Lower lobe of right lung (tissue), 2 donors: ENCODE results near the gene ECEL1. TPM values are rescaled to one million over a fixed set of nuclear protein-coding genes. Genes with fewer than 3 reads are reported as not detected.
"Not testable (repeated sequence)": the region's sequence is repeated elsewhere in the genome, so short reads cannot be mapped to it uniquely, and the experiment has no call there.

Experiments used
- ATAC-seq, 2 donors: fragments of 200-7000 bp; cut with Tn5 transposase; one replicate each; pipeline ENCODE4 v1.9.1; 2020 to 2022; ENCODE audit warnings: mild to moderate bottlenecking in 2 of 2, moderate library complexity in 2 of 2
- DNase-seq: peaks from one replicate; pipeline ENCODE4 v3.0.0-alpha.2; 2020
- H3K27ac ChIP-seq: fragments of 200-600 bp; one replicate; pipeline ENCODE4 v1.8.0; 2022
- H3K27me3 ChIP-seq: fragments of 200-600 bp; one replicate; pipeline ENCODE4 v1.8.0; 2022; ENCODE audit warnings: low read depth
- H3K36me3 ChIP-seq: fragments of 200-600 bp; one replicate; pipeline ENCODE4 v1.8.0; 2022; ENCODE audit warnings: mild to moderate bottlenecking
- H3K4me1 ChIP-seq: fragments of 200-600 bp; one replicate; pipeline ENCODE4 v1.8.0; 2022
- H3K4me3 ChIP-seq: fragments of 200-600 bp; one replicate; pipeline ENCODE4 v1.8.0; 2022; ENCODE audit warnings: mild to moderate bottlenecking
- H3K9me3 ChIP-seq: fragments of 200-600 bp; one replicate; pipeline ENCODE4 v1.8.0; 2022
- intact Hi-C: fragments of 100-400 bp; cut with DNase I; formaldehyde crosslinking; loops from one replicate; pipeline ENCODE4 v1.11.0; 2022
- total RNA-seq: library from RNA; stranded (reverse); fragmentation: NEBNext Ultra II Directional; extraction: Animal tissue kit (Norgen Biotek cat#: 25700); gene quantifications from one replicate; pipeline ENCODE4 v1.2.1, GENCODE V29; 2021
- TF ChIP-seq, protein P1 (sequence below): fragments of 200-600 bp; IDR thresholded peaks from one replicate; pipeline ENCODE4 v1.8.0; 2022; ENCODE audit warnings: antibody characterized with exemption, mild to moderate bottlenecking
- donor health status: DM: no; HTN: yes; CAD: no; lungs with severe emphysema.

Gene ECEL1
- total RNA-seq, 1 donor from 2014 or later, result 1.0 TPM

DNA sequence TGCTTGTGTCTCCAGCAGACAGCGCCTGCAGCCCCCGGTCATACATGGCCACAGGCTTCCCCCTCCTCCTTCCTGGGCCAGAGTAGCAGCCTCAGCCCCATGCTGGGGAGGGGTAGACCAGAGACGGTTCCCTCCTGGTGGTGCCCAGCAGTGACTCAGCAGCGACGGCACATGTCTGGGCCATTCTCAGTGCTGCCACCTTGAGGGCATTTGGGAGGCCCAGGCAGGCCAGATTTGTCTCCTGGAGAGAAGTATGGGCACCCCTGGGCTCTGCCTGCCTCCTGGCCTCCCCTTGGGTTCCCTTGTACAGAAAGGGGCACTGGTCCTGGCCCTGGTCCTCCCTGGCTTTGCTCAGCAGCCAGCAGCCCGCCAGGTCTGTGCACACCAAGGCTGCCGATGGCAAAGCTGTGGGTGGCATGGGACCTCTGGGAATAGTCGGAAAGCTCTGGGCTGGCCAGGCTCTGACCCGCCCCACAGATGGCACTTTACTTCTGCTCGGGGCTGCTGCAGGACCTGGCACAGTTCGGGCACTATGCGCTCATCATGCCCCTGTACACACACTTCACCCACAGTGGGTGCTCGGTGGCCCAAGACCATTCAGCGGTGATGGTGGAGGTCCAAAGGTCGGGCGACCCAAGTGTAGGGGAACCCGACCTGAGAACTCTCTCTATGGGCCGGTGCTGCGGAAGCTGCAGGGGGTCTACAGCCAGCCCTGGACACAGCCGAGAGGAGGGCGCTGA, 43.1 kb downstream of the ECEL1 start:
- H3K4me3 ChIP-seq, result no peak overlapping the region
- H3K9me3 ChIP-seq, result no peaks in the 10 kb centered on the region
- TF ChIP-seq, protein P1, sequence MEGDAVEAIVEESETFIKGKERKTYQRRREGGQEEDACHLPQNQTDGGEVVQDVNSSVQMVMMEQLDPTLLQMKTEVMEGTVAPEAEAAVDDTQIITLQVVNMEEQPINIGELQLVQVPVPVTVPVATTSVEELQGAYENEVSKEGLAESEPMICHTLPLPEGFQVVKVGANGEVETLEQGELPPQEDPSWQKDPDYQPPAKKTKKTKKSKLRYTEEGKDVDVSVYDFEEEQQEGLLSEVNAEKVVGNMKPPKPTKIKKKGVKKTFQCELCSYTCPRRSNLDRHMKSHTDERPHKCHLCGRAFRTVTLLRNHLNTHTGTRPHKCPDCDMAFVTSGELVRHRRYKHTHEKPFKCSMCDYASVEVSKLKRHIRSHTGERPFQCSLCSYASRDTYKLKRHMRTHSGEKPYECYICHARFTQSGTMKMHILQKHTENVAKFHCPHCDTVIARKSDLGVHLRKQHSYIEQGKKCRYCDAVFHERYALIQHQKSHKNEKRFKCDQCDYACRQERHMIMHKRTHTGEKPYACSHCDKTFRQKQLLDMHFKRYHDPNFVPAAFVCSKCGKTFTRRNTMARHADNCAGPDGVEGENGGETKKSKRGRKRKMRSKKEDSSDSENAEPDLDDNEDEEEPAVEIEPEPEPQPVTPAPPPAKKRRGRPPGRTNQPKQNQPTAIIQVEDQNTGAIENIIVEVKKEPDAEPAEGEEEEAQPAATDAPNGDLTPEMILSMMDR, result peak; percentile 59
- H3K27me3 ChIP-seq, result peaks cover 6% of the 10 kb centered on the region
- DNase-seq, result peak; percentile 65
- intact Hi-C loops, result no loop called here
- H3K27ac ChIP-seq, result no peak overlapping the region
- peak; percentile 20 to 27 for ATAC-seq
- H3K4me1 ChIP-seq, result no peaks in the 10 kb centered on the region
- no peaks in the 10 kb centered on the region for H3K36me3 ChIP-seq

DNA sequence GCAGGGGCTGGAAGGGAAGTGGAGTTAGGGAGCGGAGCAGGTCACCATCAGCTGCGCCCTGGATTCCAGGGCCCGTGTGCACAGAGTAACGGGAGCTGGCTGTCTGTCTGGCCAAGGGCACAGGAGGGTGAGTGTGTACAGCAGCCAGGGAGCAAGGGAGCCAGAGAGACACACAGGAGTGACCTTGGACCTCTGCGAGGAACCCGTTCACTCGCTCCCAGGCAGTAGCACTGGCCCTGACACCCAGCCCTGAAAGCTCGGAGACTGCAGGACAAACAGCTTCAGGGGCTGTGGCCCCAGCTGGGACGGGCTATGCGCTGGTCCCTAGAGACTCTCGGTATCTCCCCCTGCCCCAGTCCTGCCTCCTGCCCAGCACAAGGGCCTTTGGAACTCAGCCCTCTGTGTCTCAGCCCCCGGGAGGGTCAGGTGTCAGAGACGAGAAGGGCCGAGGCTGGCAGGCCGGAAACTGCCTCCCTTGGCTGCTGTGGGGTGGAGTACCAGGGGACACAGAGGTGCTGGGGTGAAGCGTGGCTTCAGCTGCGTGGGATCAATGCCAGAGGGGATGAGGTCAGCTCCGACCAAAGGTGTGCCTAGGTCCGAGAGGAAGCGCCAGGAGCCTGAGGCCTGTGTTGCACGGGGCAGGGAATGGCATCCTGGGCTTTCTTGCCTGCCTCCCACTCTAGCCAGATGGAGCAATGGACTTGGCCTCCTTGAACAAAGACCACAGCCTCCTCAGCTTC, 43.8 kb downstream of the ECEL1 start:
- H3K4me3 ChIP-seq, ATAC-seq, H3K36me3 ChIP-seq, H3K27ac ChIP-seq, H3K9me3 ChIP-seq, H3K4me1 ChIP-seq, DNase-seq, intact Hi-C loops: not testable (repeated sequence)
- H3K27me3 ChIP-seq, result peaks cover 10% of the 10 kb centered on the region

GRCh38 chr2:232443047-232443446, 44.6 kb downstream of the ECEL1 start:
- H3K4me1 ChIP-seq, H3K27ac ChIP-seq, intact Hi-C loops, H3K9me3 ChIP-seq, H3K4me3 ChIP-seq, H3K36me3 ChIP-seq, ATAC-seq: not testable (repeated sequence)
- peaks cover 10% of the 10 kb centered on the region for H3K27me3 ChIP-seq
- peak; percentile 23 for DNase-seq

GRCh38 chr2:232442431-232442830, 45.2 kb downstream of the ECEL1 start:
- intact Hi-C loops, H3K4me1 ChIP-seq, H3K9me3 ChIP-seq, H3K4me3 ChIP-seq, ATAC-seq, H3K36me3 ChIP-seq, H3K27ac ChIP-seq: not testable (repeated sequence)
- peak; percentile 30 for DNase-seq
- H3K27me3 ChIP-seq, result peaks cover 10% of the 10 kb centered on the region

GRCh38 chr2:232441922-232442321, 45.7 kb downstream of the ECEL1 start:
- ATAC-seq, H3K27ac ChIP-seq, H3K4me1 ChIP-seq, H3K36me3 ChIP-seq, H3K9me3 ChIP-seq, H3K4me3 ChIP-seq, intact Hi-C loops: not testable (repeated sequence)
- peak; percentile 34 for DNase-seq
- H3K27me3 ChIP-seq, result peaks cover 10% of the 10 kb centered on the region

DNA sequence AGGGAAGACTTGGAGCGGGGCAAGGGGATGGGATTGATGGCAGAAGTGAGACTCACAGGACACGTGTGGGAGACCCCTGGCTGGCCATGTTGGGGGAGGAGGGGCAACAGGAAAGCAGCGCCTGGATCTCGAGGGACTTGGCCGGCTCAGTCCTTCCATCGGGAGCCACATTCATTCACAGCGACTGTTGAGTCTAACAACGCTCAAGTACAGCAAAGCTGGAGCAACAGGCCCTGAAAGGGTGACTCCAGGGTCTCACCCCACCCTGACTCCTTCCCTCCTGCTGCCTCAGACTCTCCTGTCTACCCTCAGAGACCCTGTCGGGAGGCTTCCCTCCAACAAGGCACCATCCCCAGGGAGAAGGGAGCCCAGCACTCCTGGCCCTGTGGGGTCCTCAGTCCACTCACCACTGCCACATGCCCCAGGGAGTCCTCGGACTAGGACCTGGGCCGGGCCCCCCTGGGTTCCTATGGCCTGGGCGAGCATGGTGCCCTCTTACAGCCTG, 46.4 kb downstream of the ECEL1 start:
- no peak overlapping the region for H3K4me3 ChIP-seq
- peaks cover 10% of the 10 kb centered on the region for H3K27me3 ChIP-seq
- DNase-seq, result peak; percentile 30
- no peaks in the 10 kb centered on the region for H3K4me1 ChIP-seq
- no peak for ATAC-seq
- TF ChIP-seq, protein P1, result no peak
- no peaks in the 10 kb centered on the region for H3K9me3 ChIP-seq
- intact Hi-C loops, result no loop called here
- H3K36me3 ChIP-seq, result no peaks in the 10 kb centered on the region
- H3K27ac ChIP-seq, result no peak overlapping the region

GRCh38 chr2:232440220-232441018, 47.2 kb downstream of the ECEL1 start:
- TF ChIP-seq, protein P1, result peak; percentile 86
- H3K4me1 ChIP-seq, H3K27ac ChIP-seq, H3K9me3 ChIP-seq, H3K4me3 ChIP-seq, intact Hi-C loops, H3K36me3 ChIP-seq: not testable (repeated sequence)
- ATAC-seq (peak; percentile 89 to 92), DNase-seq (peak; percentile 89)
- H3K27me3 ChIP-seq, result peaks cover 10% of the 10 kb centered on the region
